ENCODE data around the gene SNCB. TPM values are rescaled to one million over a fixed set of nuclear protein-coding genes. Genes with fewer than 3 reads are reported as not detected.

Gene SNCB
- total and polyA plus RNA-seq, 2 experiments from 2014 or later, result not detected

GRCh38 chr5:176625966-176626875 lies 4.1 kb downstream of the SNCB start:
- in situ Hi-C loops (cut with MboI), result no loop called here
- Histone ChIP-seq H3K4me3 (no peak overlapping the region), H3K9me3 (ENCODE audit: low read depth) (no peaks in the 10 kb centered on the region), H3K79me2 (ENCODE audit: insufficient read depth) (no peaks in the 10 kb centered on the region), H3K9me2 (ENCODE audit: insufficient read depth) (no peaks in the 10 kb centered on the region), H4K20me1 (ENCODE audit: insufficient read depth) (no peaks in the 10 kb centered on the region), H3K27ac (no peak overlapping the region), H3K4me2 (ENCODE audit: unreplicated experiment) (no peak overlapping the region), H3K36me3 (ENCODE audit: low read depth) (no peaks in the 10 kb centered on the region), H3K27me3 (replicated peaks; ENCODE audit: insufficient read depth) (peaks cover 29% of the 10 kb centered on the region), H3K4me1 (ENCODE audit: insufficient read depth) (no peaks in the 10 kb centered on the region), H3K9ac (no peak overlapping the region), H3F3A (ENCODE audit: insufficient read depth) (no peaks in the 10 kb centered on the region), H2AFZ (no peak overlapping the region)
- TF ChIP-seq EZH2 (IDR thresholded peaks at IDR 0.05; ENCODE audit: insufficient read depth, poor library complexity, severe bottlenecking) (no peak), EZH2phosphoT487 (IDR thresholded peaks at IDR 0.05; ENCODE audit: insufficient read depth, low read depth) (no peak)
- DNase-seq, result peak; percentile 14
- 48 to 49% methylated on average over 22 to 25 of the region's 25 CpGs for WGBS, 2 experiments (ENCODE audit: low coverage in 1 of 2, low lambda C conversion rate in 2 of 2, missing lambda C conversion rate in 2 of 2)

DNA sequence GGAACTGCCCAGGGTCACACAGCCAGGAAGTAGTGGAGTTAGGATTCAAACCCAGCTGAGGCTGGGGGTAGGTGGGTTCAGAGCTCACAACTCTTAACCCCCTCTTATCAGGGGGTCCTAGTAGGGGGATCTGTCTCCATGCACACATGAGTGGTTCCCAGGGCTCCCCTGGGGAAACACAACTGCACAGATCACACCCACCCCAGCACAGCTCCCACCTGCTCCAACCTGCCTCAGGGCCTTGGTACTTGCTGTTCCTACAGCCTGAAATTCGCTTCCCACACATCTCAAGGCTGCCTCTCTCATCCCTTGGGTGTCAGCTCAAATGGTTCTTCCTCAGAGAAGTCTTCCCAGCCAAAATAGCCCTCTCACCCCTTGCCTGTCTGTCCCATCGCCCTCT lies 4.8 kb downstream of the SNCB start:
- Histone ChIP-seq H3K4me1 (ENCODE audit: insufficient read depth) (no peaks in the 10 kb centered on the region), H2AFZ (no peak overlapping the region), H3K4me3 (no peak overlapping the region), H3K9me2 (ENCODE audit: insufficient read depth) (no peaks in the 10 kb centered on the region), H3K9me3 (ENCODE audit: low read depth) (no peaks in the 10 kb centered on the region), H3K27me3 (replicated peaks; ENCODE audit: insufficient read depth) (peaks cover 22% of the 10 kb centered on the region), H3K27ac (no peak overlapping the region), H4K20me1 (ENCODE audit: insufficient read depth) (no peaks in the 10 kb centered on the region), H3K36me3 (ENCODE audit: low read depth) (no peaks in the 10 kb centered on the region), H3K79me2 (ENCODE audit: insufficient read depth) (no peaks in the 10 kb centered on the region), H3F3A (ENCODE audit: insufficient read depth) (no peaks in the 10 kb centered on the region), H3K9ac (no peak overlapping the region), H3K4me2 (ENCODE audit: unreplicated experiment) (no peak overlapping the region)
- 65 to 79% methylated on average over 2 of the region's 2 CpGs for WGBS, 2 experiments (ENCODE audit: low coverage in 1 of 2, low lambda C conversion rate in 2 of 2, missing lambda C conversion rate in 2 of 2)
- no peak for DNase-seq
- TF ChIP-seq EZH2phosphoT487 (IDR thresholded peaks at IDR 0.05; ENCODE audit: insufficient read depth, low read depth), result no peak
- in situ Hi-C loops (cut with MboI), result no loop called here

- WGBS, 2 experiments (ENCODE audit: low coverage in 1 of 2, low lambda C conversion rate in 2 of 2, missing lambda C conversion rate in 2 of 2), result 50 to 53% methylated on average over 9 of the region's 9 CpGs
- H3K9me3 ChIP-seq (ENCODE audit: low read depth), result no peaks in the 10 kb centered on the region
Observed at GRCh38 chr5:176624938-176625337, 5.4 kb downstream of the SNCB start.

DNA sequence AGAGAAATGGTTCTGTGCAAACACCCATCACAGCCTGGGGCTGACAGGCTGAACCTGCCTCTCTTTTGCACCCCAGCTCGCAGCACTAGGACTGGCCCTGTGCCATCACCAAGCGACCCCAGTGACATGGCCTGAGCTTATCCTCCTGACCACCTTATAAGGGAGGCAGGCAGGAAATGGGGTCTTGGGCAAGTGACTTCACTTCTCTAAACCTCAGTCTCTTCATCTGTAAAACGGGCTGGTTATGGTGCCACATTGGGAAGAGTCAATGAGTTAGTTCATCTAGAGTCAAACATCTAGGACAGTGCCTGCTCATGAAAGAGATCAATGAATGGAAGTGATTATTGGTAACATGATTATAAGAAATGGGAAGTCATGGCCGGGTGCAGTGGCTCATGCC lies 6.2 kb downstream of the SNCB start:
- Histone ChIP-seq H3K4me3 (no peak overlapping the region), H3K4me2 (ENCODE audit: unreplicated experiment) (no peak overlapping the region), H3K36me3 (ENCODE audit: low read depth) (no peaks in the 10 kb centered on the region), H3K9me2 (ENCODE audit: insufficient read depth) (no peaks in the 10 kb centered on the region), H2AFZ (no peak overlapping the region), H3K4me1 (ENCODE audit: insufficient read depth) (no peaks in the 10 kb centered on the region), H4K20me1 (ENCODE audit: insufficient read depth) (no peaks in the 10 kb centered on the region), H3F3A (ENCODE audit: insufficient read depth) (no peaks in the 10 kb centered on the region), H3K9ac (no peak overlapping the region), H3K27ac (no peak overlapping the region), H3K9me3 (ENCODE audit: low read depth) (no peaks in the 10 kb centered on the region), H3K27me3 (replicated peaks; ENCODE audit: insufficient read depth) (peaks cover 20% of the 10 kb centered on the region), H3K79me2 (ENCODE audit: insufficient read depth) (no peaks in the 10 kb centered on the region)
- TF ChIP-seq EZH2 (IDR thresholded peaks at IDR 0.05; ENCODE audit: insufficient read depth, poor library complexity, severe bottlenecking) (no peak), EZH2phosphoT487 (IDR thresholded peaks at IDR 0.05; ENCODE audit: insufficient read depth, low read depth) (no peak)
- DNase-seq, result no peak
- 63 to 72% methylated on average over 4 of the region's 4 CpGs for WGBS, 2 experiments (ENCODE audit: low coverage in 1 of 2, low lambda C conversion rate in 2 of 2, missing lambda C conversion rate in 2 of 2)
- in situ Hi-C loops (cut with MboI), result no loop called here

More at GRCh38 chr5:176624938-176625337, 5.4 kb downstream of the SNCB start:
- no peaks in the 10 kb centered on the region for H3F3A ChIP-seq (ENCODE audit: insufficient read depth)
- peaks cover 21% of the 10 kb centered on the region for H3K27me3 ChIP-seq (replicated peaks; ENCODE audit: insufficient read depth)
- H3K4me1 ChIP-seq (ENCODE audit: insufficient read depth), result no peaks in the 10 kb centered on the region
- H3K79me2 ChIP-seq (ENCODE audit: insufficient read depth), result no peaks in the 10 kb centered on the region
- in situ Hi-C loops (cut with MboI), result no loop called here
- TF ChIP-seq EZH2phosphoT487 (IDR thresholded peaks at IDR 0.05; ENCODE audit: insufficient read depth, low read depth) (no peak), EZH2 (IDR thresholded peaks at IDR 0.05; ENCODE audit: insufficient read depth, poor library complexity, severe bottlenecking) (no peak)
- no peaks in the 10 kb centered on the region for H3K36me3 ChIP-seq (ENCODE audit: low read depth)
- no peak overlapping the region for H3K27ac ChIP-seq
- H3K4me2 ChIP-seq (ENCODE audit: unreplicated experiment), result no peak overlapping the region
- H3K4me3 ChIP-seq, result no peak overlapping the region
- no peaks in the 10 kb centered on the region for H4K20me1 ChIP-seq (ENCODE audit: insufficient read depth)
- no peaks in the 10 kb centered on the region for H3K9me2 ChIP-seq (ENCODE audit: insufficient read depth)
- no peak overlapping the region for H2AFZ ChIP-seq
- DNase-seq, result no peak
- no peak overlapping the region for H3K9ac ChIP-seq

All from GM23248 (cell line).